Measurements from ENCODE around the gene AAGAB.
"Not testable (repeated sequence)": the region's sequence is repeated elsewhere in the genome, so short reads cannot be mapped to it uniquely, and the experiment has no call there.

- TF ChIP-seq CTCF (IDR thresholded peaks at IDR 0.05; ENCODE audit: insufficient read depth, low read length, poor library complexity, severe bottlenecking); EZH2phosphoT487 (conservative IDR thresholded peaks at IDR 0.05; ENCODE audit: low read length): not testable (repeated sequence)
Observed at GRCh38 chr15:67153044-67153443, 101.4 kb downstream of the AAGAB start.

Measured in SU-DHL-6 (cell line).